Smooth muscle cell (in vitro differentiated cells): ENCODE measurements around the gene CDCA8. TPM values are rescaled to one million over a fixed set of nuclear protein-coding genes. Genes with fewer than 3 reads are reported as not detected.

Experiments
- DNase-seq: peaks from one replicate; lab custom pipeline; 2025; ENCODE audit not compliant: unreplicated experiment; lab: John Stamatoyannopoulos, UW
- H2AFZ ChIP-seq: fragments of 200-600 bp; sonication (generic); 2 replicates; pipeline ENCODE4 v1.6.0; 2016; ENCODE audit warnings: antibody characterized with exemption, low read depth, mild to moderate bottlenecking
- H3F3A ChIP-seq: fragments of 200-600 bp; sonication (generic); 2 replicates; pipeline ENCODE4 v1.6.0; 2017; ENCODE audit warnings: antibody characterized with exemption, low read depth
- H3K27ac ChIP-seq: fragments of 200-600 bp; sonication (generic); 2 replicates; pipeline ENCODE4 v1.5.1; 2016; ENCODE audit warnings: low read depth, mild to moderate bottlenecking
- H3K27me3 ChIP-seq: fragments of 200-600 bp; sonication (generic); 2 replicates; pipeline ENCODE4 v1.6.1; 2016; ENCODE audit warnings: low read depth, mild to moderate bottlenecking
- H3K36me3 ChIP-seq: fragments of 200-600 bp; sonication (generic); 2 replicates; pipeline ENCODE4 v1.5.1; 2016; ENCODE audit warnings: low read depth
- H3K4me1 ChIP-seq: fragments of 200-600 bp; sonication (generic); 2 replicates; pipeline ENCODE4 v1.5.1; 2016; ENCODE audit warnings: low read depth
- H3K4me2 ChIP-seq: fragments of 200-600 bp; sonication (generic); 2 replicates; pipeline ENCODE4 v1.6.0; 2016; ENCODE audit warnings: mild to moderate bottlenecking
- H3K4me3 ChIP-seq: fragments of 200-600 bp; sonication (generic); 2 replicates; pipeline ENCODE4 v1.5.1; 2016; ENCODE audit warnings: mild to moderate bottlenecking
- H3K79me2 ChIP-seq: fragments of 200-600 bp; sonication (generic); 2 replicates; pipeline ENCODE4 v1.6.0; 2016; ENCODE audit warnings: low read depth, mild to moderate bottlenecking
- H3K9ac ChIP-seq: fragments of 200-600 bp; sonication (generic); 2 replicates; pipeline ENCODE4 v1.6.0; 2016; ENCODE audit warnings: low read depth
- H3K9me3 ChIP-seq: fragments of 200-600 bp; sonication (generic); replicated peaks from 2 replicates; pipeline ENCODE4 v1.5.1; 2016; ENCODE audit warnings: low read depth
- H4K20me1 ChIP-seq: fragments of 200-600 bp; sonication (generic); 2 replicates; pipeline ENCODE4 v1.6.0; 2016; ENCODE audit warnings: low read depth
- CTCF ChIP-seq: fragments of 200-600 bp; sonication (generic); IDR thresholded peaks from 2 replicates; pipeline ENCODE4 v1.5.1; 2017; ENCODE audit warnings: borderline replicate concordance, mild to moderate bottlenecking, antibody characterized with exemption; ENCODE audit not compliant: insufficient read depth, poor library complexity, severe bottlenecking
- WGBS: methylation state at CpG from one replicate; pipeline ENCODE4 v1.1.7; 2016; ENCODE audit warnings: low lambda C conversion rate; 5-methylcytosine and 5-hydroxymethylcytosine counted together
- polyA plus RNA-seq: library from polyadenylated mRNA; unstranded; fragments of >200 nt; fragmentation: Nextera tagmentation; extraction: Ambion mirVana; gene quantifications from 2 replicates; pipeline ENCODE4 v1.2.1, GENCODE V29; 2016
- total RNA-seq: library from RNA; depleted of rRNA; stranded (reverse); fragments of >200 nt; gene quantifications from 2 replicates; pipeline ENCODE4 v1.2.3, GENCODE V29; 2014

Gene CDCA8
- total and polyA plus RNA-seq, 2 experiments from 2014 or later: 2.4 to 12.4 TPM

GRCh38 chr1:37722181-37723071 is 30.1 kb downstream of the CDCA8 start:
- 92% methylated on average over 14 of the region's 14 CpGs for WGBS
- Histone ChIP-seq H3K36me3 (no peaks in the 10 kb centered on the region), H3K4me1 (peaks cover 8% of the 10 kb centered on the region), H3K9me3 (no peaks in the 10 kb centered on the region), H2AFZ (no peak overlapping the region), H3K79me2 (no peaks in the 10 kb centered on the region), H3K27me3 (no peaks in the 10 kb centered on the region), H4K20me1 (no peaks in the 10 kb centered on the region), H3K9ac (no peak overlapping the region), H3F3A (no peaks in the 10 kb centered on the region), H3K27ac (no peak overlapping the region), H3K4me2 (no peak overlapping the region), H3K4me3 (no peak overlapping the region)
- TF ChIP-seq CTCF: no peak
- no peak for DNase-seq

DNA sequence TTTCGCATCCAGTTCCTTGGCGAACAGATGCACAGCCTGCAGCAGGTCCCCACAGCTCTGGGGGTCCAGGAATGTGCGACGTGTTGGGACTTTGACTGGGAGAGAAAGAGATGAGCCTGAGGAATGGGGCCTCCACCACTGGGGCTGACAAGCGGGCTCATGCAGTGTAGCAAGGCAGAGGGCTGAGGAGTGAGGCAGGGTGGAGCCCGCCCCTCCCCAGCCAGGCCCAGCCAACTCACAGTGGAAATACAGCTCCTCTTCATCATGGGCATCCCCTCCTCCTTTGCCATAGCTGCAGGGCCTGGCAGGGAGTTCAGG is 30.7 kb downstream of the CDCA8 start:
- Histone ChIP-seq H3K4me2 (no peak overlapping the region), H3K4me3 (no peak overlapping the region), H4K20me1 (no peaks in the 10 kb centered on the region), H3K9me3 (no peaks in the 10 kb centered on the region), H3K79me2 (no peaks in the 10 kb centered on the region), H3K36me3 (no peaks in the 10 kb centered on the region), H3K27ac (no peak overlapping the region), H2AFZ (no peak overlapping the region), H3K27me3 (peaks cover 1% of the 10 kb centered on the region), H3F3A (no peaks in the 10 kb centered on the region), H3K9ac (no peak overlapping the region), H3K4me1 (peaks cover 8% of the 10 kb centered on the region)
- 91% methylated on average over 6 of the region's 6 CpGs for WGBS
- DNase-seq: no peak
- no peak for TF ChIP-seq CTCF

GRCh38 chr1:37723390-37724078 is 31.2 kb downstream of the CDCA8 start:
- H3K9ac ChIP-seq: no peak overlapping the region
- H4K20me1 ChIP-seq: no peaks in the 10 kb centered on the region
- WGBS: 54% methylated on average over 11 of the region's 11 CpGs
- no peak overlapping the region for H3K27ac ChIP-seq
- H3K27me3 ChIP-seq: peaks cover 6% of the 10 kb centered on the region
- no peaks in the 10 kb centered on the region for H3F3A ChIP-seq
- H3K4me2 ChIP-seq: no peak overlapping the region
- no peak for DNase-seq
- no peak for TF ChIP-seq CTCF
- no peaks in the 10 kb centered on the region for H3K79me2 ChIP-seq
- no peak overlapping the region for H2AFZ ChIP-seq
- no peak overlapping the region for H3K4me3 ChIP-seq
- no peaks in the 10 kb centered on the region for H3K9me3 ChIP-seq
- H3K4me1 ChIP-seq: peaks cover 8% of the 10 kb centered on the region
- no peaks in the 10 kb centered on the region for H3K36me3 ChIP-seq
